NCI-H446 treated with DMSO at 0.1 percent for 48 hours (cell line): ENCODE results near the gene RRAS.

Experiments
- DNase-seq: peaks from one replicate; lab custom pipeline; 2025; lab: John Stamatoyannopoulos, UW

RRAS gene

DNA sequence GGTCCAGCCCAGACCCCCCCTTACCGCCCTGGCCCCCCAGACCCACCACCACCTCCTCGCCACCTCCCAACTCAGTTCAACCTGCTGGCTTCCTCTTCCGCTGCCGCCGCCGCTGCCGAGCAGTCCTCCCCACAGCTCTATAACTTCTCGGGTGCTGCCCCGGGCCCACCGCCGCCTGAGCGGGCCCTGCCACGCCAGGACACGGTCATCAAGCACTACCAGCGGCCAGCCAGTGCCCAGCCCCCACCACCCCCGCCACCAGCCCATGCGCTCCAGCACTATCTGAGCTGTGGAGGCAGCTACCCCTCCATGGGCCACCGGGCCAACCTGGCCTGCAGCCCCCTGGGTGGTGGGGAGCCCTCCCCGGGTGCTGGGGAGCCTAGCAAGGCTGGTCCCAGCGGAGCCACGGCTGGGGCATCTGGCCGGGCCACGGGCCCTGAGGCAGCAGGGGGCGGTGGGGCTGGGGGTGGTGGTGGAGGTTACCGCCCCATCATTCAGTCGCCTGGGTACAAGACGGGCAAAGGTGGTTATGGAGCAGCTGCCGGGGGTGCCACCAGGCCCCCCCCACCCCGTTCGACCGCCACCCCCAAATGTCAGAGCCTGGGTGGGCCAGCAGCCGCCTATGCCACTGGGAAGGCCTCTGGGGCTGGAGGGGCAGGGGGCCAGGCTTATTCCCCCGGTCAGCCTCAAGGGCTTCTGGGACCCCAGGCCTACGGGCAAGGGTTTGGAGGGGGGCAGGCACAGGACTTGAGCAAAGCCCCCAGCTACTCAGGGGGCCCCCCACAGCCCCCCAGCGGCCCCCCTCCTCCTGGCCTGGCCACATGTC, 44.7 kb downstream of the RRAS start:
- DNase-seq, result no peak

- DNase-seq, result no peak
Measured at GRCh38 chr19:49594157-49594992, 45.6 kb downstream of the RRAS start.

DNA sequence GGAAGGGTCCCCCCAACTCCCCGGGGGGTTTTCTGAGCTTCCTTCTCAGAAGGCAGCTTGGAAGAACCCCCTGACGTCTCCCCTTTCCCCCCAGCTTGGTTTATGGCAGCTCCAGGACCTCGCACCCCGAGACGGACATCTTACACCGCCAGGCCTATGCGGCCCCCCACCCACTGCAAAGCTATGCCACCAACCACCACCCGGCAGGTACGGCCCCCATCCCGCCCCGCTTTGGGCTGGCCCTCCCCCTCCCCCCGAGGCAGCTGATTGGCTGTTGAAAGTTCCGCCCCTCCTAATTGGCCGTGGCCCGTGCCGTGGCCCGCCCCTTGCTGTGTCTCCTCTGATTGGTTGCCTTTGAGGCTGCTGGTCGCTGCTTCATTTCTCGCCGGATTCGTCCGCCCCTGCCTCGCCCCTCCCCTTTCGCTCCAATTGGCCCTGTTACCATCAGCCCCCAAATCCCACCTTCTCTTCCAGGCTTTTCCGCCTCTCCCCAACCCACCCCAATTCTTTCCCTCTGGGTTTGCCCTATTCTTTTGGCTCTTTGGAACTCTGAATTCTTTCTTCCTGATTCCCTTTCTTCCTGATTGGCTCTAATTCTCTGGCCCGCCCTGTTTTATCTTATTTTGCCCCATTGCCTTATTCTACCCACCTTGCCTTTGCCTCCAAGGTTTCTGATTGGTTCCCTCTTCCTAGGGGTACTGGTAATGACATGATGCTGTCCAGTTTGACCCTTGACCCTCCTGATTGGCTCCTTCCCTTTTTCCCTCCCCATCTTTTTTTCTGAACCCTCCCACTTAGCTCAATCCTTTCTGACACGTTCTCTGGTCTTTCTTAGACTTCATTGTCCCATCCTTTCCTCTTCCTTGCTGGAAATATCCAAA, 46.5 kb downstream of the RRAS start:
- DNase-seq, result peak; percentile 87

- no peak for DNase-seq
Measured at GRCh38 chr19:49592486-49593232, 47.3 kb downstream of the RRAS start.

DNA sequence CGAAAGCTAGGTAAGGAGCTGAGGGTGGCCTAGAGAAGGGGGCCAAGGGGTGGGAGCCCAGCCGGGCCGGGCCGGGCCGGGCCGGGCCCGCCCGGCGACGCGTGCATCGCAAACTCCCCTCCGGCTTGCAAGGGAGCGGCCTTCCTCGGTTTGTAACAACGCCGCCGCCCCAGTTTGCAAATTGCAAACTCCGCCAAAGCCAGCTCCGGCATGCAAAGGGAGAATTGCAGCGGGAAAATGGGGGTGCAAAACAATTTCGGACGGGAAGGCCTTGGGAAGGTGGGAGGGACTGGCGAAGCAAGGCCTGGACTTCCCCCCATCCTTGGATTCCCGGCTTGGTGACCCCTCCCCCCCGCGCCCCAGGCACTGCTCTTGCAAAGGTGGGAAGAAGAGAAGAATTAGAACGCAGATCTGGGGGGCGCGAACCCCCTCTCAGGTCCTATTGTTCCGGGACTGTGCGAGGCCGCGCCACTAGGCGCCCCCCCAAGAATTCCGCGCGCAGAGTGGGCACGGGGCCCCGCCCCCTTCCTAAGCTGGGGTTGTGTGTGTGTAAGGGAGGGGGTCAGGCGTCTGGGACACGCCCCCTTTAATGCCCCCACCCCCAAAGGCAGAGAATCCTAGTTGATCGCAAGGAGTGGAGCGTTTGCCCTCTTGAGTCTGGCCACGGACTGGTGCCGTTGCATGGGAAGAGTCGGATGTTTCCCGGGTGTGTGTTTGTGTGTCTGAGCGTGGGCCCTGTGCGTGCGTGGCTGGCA, 48.0 kb downstream of the RRAS start:
- DNase-seq, result no peak

DNA sequence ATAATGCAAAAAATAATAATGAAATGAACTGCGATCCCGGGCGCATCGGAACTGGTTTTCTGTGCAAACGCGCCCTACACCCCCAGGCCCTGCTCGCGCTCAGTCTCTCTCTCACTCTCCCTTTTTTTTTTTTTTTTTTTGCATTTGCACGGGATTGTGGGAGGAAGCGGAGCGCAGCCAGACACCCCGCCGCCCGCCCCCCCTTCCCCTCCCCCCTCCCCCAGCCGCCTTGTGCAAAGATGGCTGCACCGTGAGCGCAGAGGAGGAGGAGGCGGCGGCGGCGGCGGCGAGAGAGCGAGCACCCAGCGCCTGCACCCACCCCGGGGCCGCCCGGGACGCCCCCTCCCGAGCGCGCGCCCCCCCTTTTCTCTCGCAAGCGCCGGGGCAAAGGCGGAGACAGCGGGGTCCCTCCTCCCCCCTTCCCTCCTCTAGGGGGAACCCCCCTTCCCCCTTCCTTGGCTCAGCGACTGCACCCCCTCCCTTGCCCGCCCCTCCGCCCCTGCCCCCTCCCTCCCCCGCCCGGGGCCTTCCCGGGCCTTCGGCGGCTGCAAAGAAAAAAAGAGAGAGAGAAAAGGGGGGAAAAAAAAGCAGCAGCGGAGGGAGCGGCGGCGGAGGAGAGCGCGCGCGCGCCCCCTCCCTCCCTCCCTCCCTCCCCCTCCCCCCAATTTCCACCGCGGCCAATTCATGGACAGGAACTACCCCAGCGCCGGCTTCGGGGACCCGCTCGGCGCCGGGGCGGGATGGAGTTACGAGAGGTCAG, 48.8 kb downstream of the RRAS start, which contains the start of gene PRR12:
Gene PRR12 (plus strand): TSS at position 212 of the 760 bp plus-strand sequence. CDS start 473 bp downstream, at position 685.
- DNase-seq, result peak; percentile 62

DNA sequence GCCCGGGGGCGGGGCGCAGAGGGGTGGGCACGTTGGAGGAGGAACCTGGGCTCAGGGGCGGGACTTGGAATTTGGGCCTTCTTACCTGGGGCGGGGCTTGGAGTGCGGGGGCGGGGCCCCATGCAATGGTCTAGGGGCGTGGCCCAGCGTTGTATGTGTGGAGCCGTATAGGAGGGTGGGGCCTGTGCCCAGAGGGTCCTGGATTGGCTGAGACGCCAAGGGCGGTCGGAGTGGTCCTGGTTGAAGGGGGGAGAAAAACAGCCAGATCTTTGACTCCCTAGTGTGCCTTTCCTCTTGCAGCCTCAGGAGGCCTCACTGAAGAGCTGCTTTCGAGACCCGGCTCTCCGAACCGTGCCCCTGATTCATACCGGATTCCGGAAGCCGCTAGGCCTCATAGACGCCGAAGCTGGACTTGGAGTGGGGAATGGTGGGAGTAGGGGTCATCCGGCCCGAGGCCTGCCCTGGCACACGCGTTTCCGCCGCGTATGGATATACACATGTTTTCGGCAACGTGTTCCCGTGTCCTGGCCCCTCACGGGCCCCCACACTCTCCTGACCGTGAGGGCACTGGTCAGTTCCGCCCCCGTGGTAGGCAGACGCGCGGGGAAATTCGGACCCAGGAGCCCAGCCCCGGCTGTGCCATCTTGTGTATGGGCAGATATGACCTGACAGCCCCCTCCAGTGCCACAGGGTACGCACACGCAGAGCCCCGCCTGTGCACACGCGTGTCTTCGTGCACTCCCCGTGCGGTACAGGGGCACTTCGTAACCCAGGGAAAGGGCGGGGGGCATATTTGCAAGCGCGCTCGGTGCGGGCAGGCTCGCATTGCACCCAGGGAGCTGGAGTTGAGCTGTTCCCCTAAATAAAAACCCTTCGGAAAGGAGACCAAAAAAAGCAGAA, 49.6 kb downstream of the RRAS start:
- DNase-seq, result peak; percentile 96

DNA sequence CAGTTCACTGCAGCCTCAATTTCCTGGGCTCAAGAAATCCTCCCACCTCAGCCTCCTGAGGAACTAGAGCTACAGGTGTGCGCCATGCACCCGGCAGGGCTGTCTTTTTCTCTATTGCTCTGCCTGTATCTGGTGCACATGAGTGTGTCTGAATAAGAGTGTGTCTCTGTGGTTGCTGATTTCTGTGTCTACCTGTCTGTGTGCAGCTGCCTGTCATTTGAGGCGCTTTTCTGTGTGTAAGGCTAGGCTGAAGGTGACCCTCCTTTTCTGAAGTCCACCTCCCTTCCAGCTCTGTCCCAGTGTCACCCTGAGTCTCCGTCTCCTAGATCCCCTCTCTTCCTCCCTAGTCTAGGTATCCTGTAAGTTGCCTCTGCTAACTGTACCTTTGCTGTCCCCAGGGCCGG, 50.4 kb downstream of the RRAS start:
- no peak for DNase-seq

DNA sequence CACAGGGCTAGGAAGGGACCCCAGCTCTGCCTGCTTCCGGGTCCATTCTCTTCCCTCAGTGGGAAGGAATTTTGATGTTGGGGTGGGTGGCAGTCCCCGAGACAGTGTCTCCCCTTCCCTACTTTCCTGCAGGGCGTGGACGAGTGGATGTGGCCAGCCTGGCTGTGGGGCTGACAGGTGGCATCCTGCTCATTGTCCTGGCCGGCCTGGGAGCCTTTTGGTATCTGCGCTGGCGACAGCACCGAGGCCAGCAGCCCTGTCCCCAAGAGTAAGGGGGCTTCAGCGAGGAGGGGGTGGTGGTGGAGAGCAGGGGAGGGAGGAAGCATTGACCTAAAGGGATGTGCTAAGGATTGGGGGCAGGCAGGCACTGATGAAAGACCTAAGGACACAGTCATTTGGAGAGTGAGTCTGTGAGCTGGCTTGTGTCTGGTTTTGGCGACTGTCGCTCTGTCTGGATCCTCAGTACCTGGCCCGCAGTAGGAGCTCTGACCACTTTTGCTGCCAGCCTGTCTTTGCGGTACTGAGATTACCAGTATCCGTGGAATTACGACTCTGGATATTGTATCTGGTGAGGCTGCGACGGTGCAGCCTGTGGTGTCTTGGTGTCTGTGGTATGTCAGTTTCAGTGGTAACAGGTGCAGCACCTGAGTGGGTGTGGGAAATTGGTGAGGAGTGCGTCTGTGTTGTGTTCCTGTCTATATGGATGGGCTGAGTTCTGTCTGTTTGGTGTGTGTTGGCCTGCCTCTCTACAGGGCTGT, 51.4 kb downstream of the RRAS start:
- no peak for DNase-seq

DNA sequence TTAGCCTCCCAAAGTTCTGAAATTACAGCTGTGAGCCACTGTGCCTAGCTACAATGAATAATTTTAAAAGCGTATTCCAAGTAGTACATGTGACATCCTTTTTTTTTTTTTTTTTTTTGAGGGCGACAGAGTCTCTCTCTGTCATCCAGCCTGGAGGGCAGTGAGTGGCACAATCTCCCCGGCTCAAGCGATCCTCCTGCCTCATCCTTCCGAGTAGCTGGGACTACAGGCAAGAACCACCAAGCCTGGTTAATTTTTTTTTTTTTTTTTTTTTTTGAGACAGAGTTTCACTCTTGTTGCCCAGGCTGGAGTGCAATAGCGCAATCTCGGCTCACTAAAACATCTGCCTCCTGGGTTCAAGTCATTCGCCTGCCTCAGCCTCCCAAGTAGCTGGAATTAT, 52.7 kb downstream of the RRAS start:
- DNase-seq, result no peak
